SK-N-SH (cell line): ENCODE results near the gene FMN2. TPM values are rescaled to one million over a fixed set of nuclear protein-coding genes. Genes with fewer than 3 reads are reported as not detected.

ENCODE experiments used
- CTCF ChIA-PET: fragments of 300-600, 350-600 bp; formaldehyde crosslinking; extraction: SDS; loops from one replicate; lab custom pipeline; 2021; lab: Yijun Ruan, JAX
- POLR2A ChIA-PET: fragments of 350-600 bp; sonication (Branson Sonifier 250); formaldehyde crosslinking; extraction: SDS; loops from one replicate; lab custom pipeline; 2020; ENCODE audit warnings: antibody characterized with exemption, inconsistent platforms; lab: Yijun Ruan, JAX
- DNase-seq: peaks from one replicate; pipeline ENCODE4 v3.0.0; 2012
- H2AFZ ChIP-seq: fragments of 200-600 bp; sonication (generic); 2 replicates; pipeline ENCODE4 v1.8.1; 2016; ENCODE audit warnings: antibody characterized with exemption, mild to moderate bottlenecking, low read depth
- H3F3A ChIP-seq: fragments of 200-600 bp; sonication (generic); replicated peaks from 2 replicates; pipeline ENCODE3; 2016; ENCODE audit warnings: antibody characterized with exemption, mild to moderate bottlenecking; ENCODE audit not compliant: insufficient read depth
- H3K27ac ChIP-seq, 2 experiments: fragments of 200-500 bp in 1 of 2; fragments of 200-600 bp in 1 of 2; sonication (Bioruptor generic) in 1 of 2; sonication (generic), shearing (Covaris generic) in 1 of 2; 2 replicates each; pipeline versions ENCODE4 v1.5.1 to v1.6.1; 2014 to 2016; ENCODE audit warnings: low read depth in 2 of 2, inconsistent platforms in 1 of 2, low read length in 1 of 2, mild to moderate bottlenecking in 1 of 2, mixed read lengths in 1 of 2
- H3K27me3 ChIP-seq: fragments of 200-600 bp; sonication (generic), shearing (Covaris generic); 2 replicates; pipeline ENCODE4 v1.6.1; 2016; ENCODE audit warnings: mixed run types; ENCODE audit not compliant: insufficient read depth
- H3K36me3 ChIP-seq, 2 experiments: fragments of 200-500 bp in 1 of 2; fragments of 200-600 bp in 1 of 2; sonication (Bioruptor generic) in 1 of 2; sonication (generic) in 1 of 2; replicated peaks in 1 of 2; 2 replicates each; pipeline versions ENCODE3 to v1.5.1; 2014 to 2016; ENCODE audit warnings: low read length in 1 of 2, mild to moderate bottlenecking in 1 of 2; ENCODE audit not compliant: insufficient read depth in 2 of 2, control insufficient read depth in 1 of 2
- H3K4me1 ChIP-seq, 2 experiments: fragments of 200-500 bp in 1 of 2; fragments of 200-600 bp in 1 of 2; sonication (Bioruptor generic) in 1 of 2; sonication (generic), shearing (Covaris generic) in 1 of 2; 2 replicates each; pipeline versions ENCODE4 v1.5.1 to v1.6.1; 2014 to 2016; ENCODE audit warnings: low read depth in 1 of 2, low read length in 1 of 2, mixed run types in 1 of 2; ENCODE audit not compliant: insufficient read depth in 2 of 2, control insufficient read depth in 1 of 2
- H3K4me2 ChIP-seq: fragments of 200-600 bp; sonication (generic), shearing (Covaris generic); 2 replicates; pipeline ENCODE4 v1.6.1; 2017; ENCODE audit warnings: mixed run types
- H3K4me3 ChIP-seq, 2 experiments: fragments of 200-500 bp in 1 of 2; fragments of 200-600 bp in 1 of 2; sonication (Bioruptor generic) in 1 of 2; sonication (generic), shearing (Covaris generic) in 1 of 2; 2 replicates each; pipeline versions ENCODE4 v1.5.1 to v1.8.1; 2014 to 2016; ENCODE audit warnings: low read depth in 2 of 2, inconsistent platforms in 1 of 2, low read length in 1 of 2, mild to moderate bottlenecking in 1 of 2, mixed read lengths in 1 of 2, moderate library complexity in 1 of 2
- H3K79me2 ChIP-seq: fragments of 200-600 bp; sonication (generic); 2 replicates; pipeline ENCODE4 v1.8.1; 2017; ENCODE audit warnings: mild to moderate bottlenecking; ENCODE audit not compliant: insufficient read depth
- H3K9ac ChIP-seq: fragments of 200-600 bp; sonication (generic); 2 replicates; pipeline ENCODE4 v1.6.1; 2017; ENCODE audit warnings: mixed run types
- H3K9me2 ChIP-seq: fragments of 200-600 bp; sonication (generic); 2 replicates; pipeline ENCODE4 v1.6.1; 2017; ENCODE audit warnings: mixed run types
- H3K9me3 ChIP-seq: fragments of 200-600 bp; sonication (generic); 2 replicates; pipeline ENCODE4 v1.6.1; 2017; ENCODE audit warnings: mixed run types, mild to moderate bottlenecking, moderate library complexity
- H4K20me1 ChIP-seq: fragments of 200-600 bp; sonication (generic); 2 replicates; pipeline ENCODE4 v1.6.1; 2017; ENCODE audit warnings: mild to moderate bottlenecking, mixed run types; ENCODE audit not compliant: insufficient read depth
- CHD2 ChIP-seq: fragments of 150-350 bp; IDR thresholded peaks from 2 replicates; pipeline ENCODE4 v1.6.1; 2018; ENCODE audit warnings: low read length; ENCODE audit not compliant: partially characterized antibody
- EP300 ChIP-seq, 2 experiments: IDR thresholded peaks; 2 replicates each; pipeline versions ENCODE4 v1.4.0 to v1.6.1; 2012; ENCODE audit warnings: borderline replicate concordance in 1 of 2, low read depth in 1 of 2, low read length in 1 of 2
- EZH2phosphoT487 ChIP-seq: fragments of 200-600 bp; sonication (generic); IDR thresholded peaks from 2 replicates; pipeline ENCODE4 v1.6.1; 2017; ENCODE audit warnings: low read depth, mixed run types, mild to moderate bottlenecking, antibody characterized with exemption, moderate library complexity, borderline replicate concordance
- FOSL2 ChIP-seq: IDR thresholded peaks from 2 replicates; pipeline ENCODE4 v1.4.0; 2012; ENCODE audit warnings: low read depth, mild to moderate bottlenecking, moderate library complexity, borderline replicate concordance
- FOXJ3 ChIP-seq: sonication (generic); formaldehyde crosslinking; IDR thresholded peaks from 2 replicates; pipeline ENCODE4 v1.5.1; 2020; ENCODE audit warnings: mild to moderate bottlenecking, missing genetic modification reagents
- FOXM1 ChIP-seq: IDR thresholded peaks from 2 replicates; pipeline ENCODE4 v1.4.0; 2012; ENCODE audit warnings: low read depth, mild to moderate bottlenecking
- GABPA ChIP-seq: IDR thresholded peaks from 2 replicates; pipeline ENCODE4 v1.4.0; 2012; ENCODE audit warnings: low read depth, mild to moderate bottlenecking
- GATA2 ChIP-seq: sonication (generic); formaldehyde crosslinking; IDR thresholded peaks from 2 replicates; pipeline ENCODE4 v1.5.0; 2020; ENCODE audit warnings: mild to moderate bottlenecking, missing genetic modification reagents
- JUND ChIP-seq: IDR thresholded peaks from 2 replicates; pipeline ENCODE4 v1.4.0; 2012
- MEF2A ChIP-seq: IDR thresholded peaks from 2 replicates; pipeline ENCODE4 v1.4.0; 2012; ENCODE audit warnings: low read depth, borderline replicate concordance
- MXI1 ChIP-seq: IDR thresholded peaks from 2 replicates; pipeline ENCODE4 v1.6.1; 2012; ENCODE audit warnings: mild to moderate bottlenecking, low read depth, low read length, improper control_type of control experiment
- NFIC ChIP-seq: IDR thresholded peaks from 2 replicates; pipeline ENCODE4 v1.4.0; 2012; ENCODE audit warnings: borderline replicate concordance
- NRF1 ChIP-seq: IDR thresholded peaks from 2 replicates; pipeline ENCODE4 v1.6.1; 2012; ENCODE audit warnings: low read depth, mild to moderate bottlenecking, low read length
- POLR2AphosphoS5 ChIP-seq: IDR thresholded peaks from 2 replicates; pipeline ENCODE4 v1.6.1; 2012; ENCODE audit warnings: low read depth, low read length
- RAD21 ChIP-seq: IDR thresholded peaks from 2 replicates; pipeline ENCODE4 v1.6.1; 2012; ENCODE audit warnings: mild to moderate bottlenecking, low read length
- RCOR1 ChIP-seq: fragments of 150-350 bp; IDR thresholded peaks from 2 replicates; pipeline ENCODE4 v1.6.1; 2017; ENCODE audit warnings: antibody characterized with exemption, low read length
- RFX5 ChIP-seq: IDR thresholded peaks from 2 replicates; pipeline ENCODE4 v1.6.1; 2012; ENCODE audit warnings: mild to moderate bottlenecking, improper control_type of control experiment, low read length
- RXRA ChIP-seq: IDR thresholded peaks from 2 replicates; pipeline ENCODE4 v1.4.0; 2012; ENCODE audit warnings: low read depth, mild to moderate bottlenecking, borderline replicate concordance
- SIN3A ChIP-seq: IDR thresholded peaks from 2 replicates; pipeline ENCODE4 v1.6.1; 2012; ENCODE audit warnings: low read depth, mild to moderate bottlenecking, low read length, moderate library complexity, borderline replicate concordance
- SMC3 ChIP-seq: IDR thresholded peaks from 2 replicates; pipeline ENCODE4 v1.6.1; 2012; ENCODE audit warnings: low read depth, low read length, improper control_type of control experiment
- TAF1 ChIP-seq: IDR thresholded peaks from 2 replicates; pipeline ENCODE4 v1.6.1; 2012; ENCODE audit warnings: low read depth, mild to moderate bottlenecking, low read length, moderate library complexity, borderline replicate concordance
- TCF12 ChIP-seq: IDR thresholded peaks from 2 replicates; pipeline ENCODE4 v1.4.0; 2012
- TEAD4 ChIP-seq: IDR thresholded peaks from 2 replicates; pipeline ENCODE4 v1.4.0; 2012; ENCODE audit warnings: mild to moderate bottlenecking, borderline replicate concordance; ENCODE audit not compliant: insufficient read depth
- USF2 ChIP-seq: fragments of 150-350 bp; IDR thresholded peaks from 2 replicates; pipeline ENCODE4 v1.6.1; 2017; ENCODE audit warnings: antibody characterized with exemption, low read length, low read depth, borderline replicate concordance
- YY1 ChIP-seq: IDR thresholded peaks from 2 replicates; pipeline ENCODE4 v1.4.0; 2012; ENCODE audit warnings: low read depth, mild to moderate bottlenecking
- WGBS: methylation state at CpG from one replicate; pipeline ENCODE4 v1.1.6; 2017; ENCODE audit warnings: low lambda C conversion rate; 5-methylcytosine and 5-hydroxymethylcytosine counted together
- polyA plus RNA-seq, 3 experiments: library from polyadenylated mRNA; depleted of rRNA; stranded (reverse); fragments of >200 nt; gene quantifications; 2 replicates each; pipeline ENCODE4 v1.2.3, GENCODE V29; 2012
- TF ChIP-seq, protein P1 (sequence below): IDR thresholded peaks from 2 replicates; pipeline ENCODE4 v1.4.0; 2012; ENCODE audit warnings: low read depth
- TF ChIP-seq, protein P2 (sequence below): IDR thresholded peaks from 2 replicates; pipeline ENCODE4 v1.4.0; 2012; ENCODE audit warnings: low read depth, borderline replicate concordance
- TF ChIP-seq, protein P3 (sequence below): IDR thresholded peaks from 2 replicates; pipeline ENCODE4 v1.6.1; 2012; ENCODE audit warnings: mild to moderate bottlenecking, low read depth, low read length, moderate library complexity

The FMN2 gene
- polyA plus RNA-seq, 1 of the 3 experiments (the other 2 are of a cell fraction), result 7.2 TPM

GRCh38 chr1:240337781-240338180 is 246.1 kb downstream of the FMN2 start:
- WGBS, result 26% methylated on average over 5 of the region's 5 CpGs
- Histone ChIP-seq H2AFZ (no peak overlapping the region), H3K9me2 (no peaks in the 10 kb centered on the region), H3K36me3 (peaks cover 38 to 52% of the 10 kb centered on the region in 2 experiments), H3K4me2 (peak overlapping the region; percentile 29; the same call in 1 of the 2 replicates), H3K9me3 (no peaks in the 10 kb centered on the region), H3K9ac (peak overlapping the region; percentile 47), H3K27ac (peak overlapping the region; percentile 88 to 95; a peak in 3 of 4 replicates), H3K4me1 (peaks cover 5 to 14% of the 10 kb centered on the region in 2 experiments; a peak in 2 of 4 replicates), H4K20me1 (no peaks in the 10 kb centered on the region), H3F3A (peaks cover 41% of the 10 kb centered on the region), H3K4me3 (no peak overlapping the region; a peak in 1 of 4 replicates), H3K27me3 (no peaks in the 10 kb centered on the region), H3K79me2 (peaks cover 48% of the 10 kb centered on the region; the same call in 1 of the 2 replicates)
- ChIA-PET POLR2A (no interaction called here), CTCF (interaction anchor here (1.1 kb wide), 1 partner anchor 29 kb away, joined by 3 read pairs; no protein-coding TSS in a partner anchor)
- peak; percentile 5 for DNase-seq
- TF ChIP-seq GABPA (0 out of 2 replicates have a peak, but pooled peaks have one; percentile 21), YY1 (no peak), NRF1 (no peak), TCF12 (peak; percentile 94), JUND (peak; percentile 72), MXI1 (no peak), CHD2 (no peak), EZH2phosphoT487 (no peak), RAD21 (no peak), FOXM1 (0 out of 2 replicates have a peak, but pooled peaks have one; percentile 36), NFIC (peak; percentile 76), POLR2AphosphoS5 (peak; percentile 46; the same call in 1 of the 2 replicates), FOSL2 (peak; percentile 65; the same call in 1 of the 2 replicates), MEF2A (no peak), USF2 (no peak), RCOR1 (no peak), RFX5 (no peak), GATA2 (CRISPR knock-in tag) (no peak), TAF1 (0 out of 2 replicates have a peak, but pooled peaks have one; percentile 6), TEAD4 (peak; percentile 62; the same call in 1 of the 2 replicates), FOXJ3 (CRISPR knock-in tag) (no peak), RXRA (peak; percentile 29; the same call in 1 of the 2 replicates), SIN3A (peak; percentile 28; the same call in 1 of the 2 replicates), SMC3 (no peak), EP300 (IDR thresholded peaks at IDR 0.05; ENCODE audit: borderline replicate concordance in 1 of 2, low read depth in 1 of 2, low read length in 1 of 2) (peak in 1 of 2 experiments; percentile 78; a peak in 1 of 4 replicates)
- TF ChIP-seq, protein P1, sequence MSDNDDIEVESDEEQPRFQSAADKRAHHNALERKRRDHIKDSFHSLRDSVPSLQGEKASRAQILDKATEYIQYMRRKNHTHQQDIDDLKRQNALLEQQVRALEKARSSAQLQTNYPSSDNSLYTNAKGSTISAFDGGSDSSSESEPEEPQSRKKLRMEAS, result 0 out of 2 replicates have a peak, but pooled peaks have one; percentile 43
- TF ChIP-seq, protein P2, sequence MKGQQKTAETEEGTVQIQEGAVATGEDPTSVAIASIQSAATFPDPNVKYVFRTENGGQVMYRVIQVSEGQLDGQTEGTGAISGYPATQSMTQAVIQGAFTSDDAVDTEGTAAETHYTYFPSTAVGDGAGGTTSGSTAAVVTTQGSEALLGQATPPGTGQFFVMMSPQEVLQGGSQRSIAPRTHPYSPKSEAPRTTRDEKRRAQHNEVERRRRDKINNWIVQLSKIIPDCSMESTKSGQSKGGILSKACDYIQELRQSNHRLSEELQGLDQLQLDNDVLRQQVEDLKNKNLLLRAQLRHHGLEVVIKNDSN, result peak; percentile 52; the same call in 1 of the 2 replicates
- TF ChIP-seq, protein P3, sequence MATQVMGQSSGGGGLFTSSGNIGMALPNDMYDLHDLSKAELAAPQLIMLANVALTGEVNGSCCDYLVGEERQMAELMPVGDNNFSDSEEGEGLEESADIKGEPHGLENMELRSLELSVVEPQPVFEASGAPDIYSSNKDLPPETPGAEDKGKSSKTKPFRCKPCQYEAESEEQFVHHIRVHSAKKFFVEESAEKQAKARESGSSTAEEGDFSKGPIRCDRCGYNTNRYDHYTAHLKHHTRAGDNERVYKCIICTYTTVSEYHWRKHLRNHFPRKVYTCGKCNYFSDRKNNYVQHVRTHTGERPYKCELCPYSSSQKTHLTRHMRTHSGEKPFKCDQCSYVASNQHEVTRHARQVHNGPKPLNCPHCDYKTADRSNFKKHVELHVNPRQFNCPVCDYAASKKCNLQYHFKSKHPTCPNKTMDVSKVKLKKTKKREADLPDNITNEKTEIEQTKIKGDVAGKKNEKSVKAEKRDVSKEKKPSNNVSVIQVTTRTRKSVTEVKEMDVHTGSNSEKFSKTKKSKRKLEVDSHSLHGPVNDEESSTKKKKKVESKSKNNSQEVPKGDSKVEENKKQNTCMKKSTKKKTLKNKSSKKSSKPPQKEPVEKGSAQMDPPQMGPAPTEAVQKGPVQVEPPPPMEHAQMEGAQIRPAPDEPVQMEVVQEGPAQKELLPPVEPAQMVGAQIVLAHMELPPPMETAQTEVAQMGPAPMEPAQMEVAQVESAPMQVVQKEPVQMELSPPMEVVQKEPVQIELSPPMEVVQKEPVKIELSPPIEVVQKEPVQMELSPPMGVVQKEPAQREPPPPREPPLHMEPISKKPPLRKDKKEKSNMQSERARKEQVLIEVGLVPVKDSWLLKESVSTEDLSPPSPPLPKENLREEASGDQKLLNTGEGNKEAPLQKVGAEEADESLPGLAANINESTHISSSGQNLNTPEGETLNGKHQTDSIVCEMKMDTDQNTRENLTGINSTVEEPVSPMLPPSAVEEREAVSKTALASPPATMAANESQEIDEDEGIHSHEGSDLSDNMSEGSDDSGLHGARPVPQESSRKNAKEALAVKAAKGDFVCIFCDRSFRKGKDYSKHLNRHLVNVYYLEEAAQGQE, result 0 out of 2 replicates have a peak, but pooled peaks have one; percentile 33
